Measurements from ENCODE around the gene ULK4.
"Not testable (repeated sequence)": the region's sequence is repeated elsewhere in the genome, so short reads cannot be mapped to it uniquely, and the experiment has no call there.

The ULK4 gene

GRCh38 chr3:41565003-41565402 is 396.9 kb downstream of the ULK4 start:
- in situ Hi-C loops (cut with MboI; ENCODE audit: low sequenced_read_pairs, unreplicated experiment), result no loop called here
- no peak for DNase-seq (ENCODE audit: low spot score)
- TF ChIP-seq CTCF (IDR thresholded peaks at IDR 0.05; ENCODE audit: borderline replicate concordance, control extremely low read depth, extremely low read depth, insufficient read depth, missing control alignments), result no peak

- in situ Hi-C loops (cut with MboI; ENCODE audit: low sequenced_read_pairs, unreplicated experiment); DNase-seq (ENCODE audit: low spot score): not testable (repeated sequence)
Measured at GRCh38 chr3:41556245-41556644, 405.7 kb downstream of the ULK4 start.

GRCh38 chr3:41532976-41533375 is 428.9 kb downstream of the ULK4 start:
- no peak for DNase-seq (ENCODE audit: low spot score)
- no peak for TF ChIP-seq CTCF (IDR thresholded peaks at IDR 0.05; ENCODE audit: borderline replicate concordance, control extremely low read depth, extremely low read depth, insufficient read depth, missing control alignments)
- in situ Hi-C loops (cut with MboI; ENCODE audit: low sequenced_read_pairs, unreplicated experiment), result no loop called here

GRCh38 chr3:41526995-41527573 is 434.8 kb downstream of the ULK4 start:
- in situ Hi-C loops (cut with MboI; ENCODE audit: low sequenced_read_pairs, unreplicated experiment), result no loop called here
- no peak for TF ChIP-seq CTCF (IDR thresholded peaks at IDR 0.05; ENCODE audit: borderline replicate concordance, control extremely low read depth, extremely low read depth, insufficient read depth, missing control alignments)
- no peak for DNase-seq (ENCODE audit: low spot score)

GRCh38 chr3:41525303-41526064 is 436.4 kb downstream of the ULK4 start:
- TF ChIP-seq CTCF (IDR thresholded peaks at IDR 0.05; ENCODE audit: borderline replicate concordance, control extremely low read depth, extremely low read depth, insufficient read depth, missing control alignments), result no peak
- in situ Hi-C loops (cut with MboI; ENCODE audit: low sequenced_read_pairs, unreplicated experiment), result no loop called here
- DNase-seq (ENCODE audit: low spot score), result peak; percentile 51

DNA sequence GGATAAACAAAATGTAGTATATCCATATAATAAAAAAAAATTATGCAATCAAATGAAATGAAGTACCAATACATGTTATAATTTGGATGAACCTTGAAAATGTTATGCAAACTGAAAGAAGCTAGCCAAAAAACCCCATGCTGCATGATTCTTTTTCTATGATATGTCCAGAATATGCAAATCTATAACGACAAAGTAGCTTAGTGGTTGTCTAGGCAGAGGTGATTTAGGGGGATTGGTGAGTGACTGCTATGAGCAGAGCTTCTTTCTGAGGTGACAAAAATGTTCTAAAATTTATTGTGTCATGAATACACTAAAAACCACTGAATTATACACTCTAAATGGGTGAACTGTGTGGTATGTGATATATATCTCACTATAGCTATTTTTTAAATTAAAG is 438.0 kb downstream of the ULK4 start:
- in situ Hi-C loops (cut with MboI; ENCODE audit: low sequenced_read_pairs, unreplicated experiment), result no loop called here
- DNase-seq (ENCODE audit: low spot score), result no peak
- no peak for TF ChIP-seq CTCF (IDR thresholded peaks at IDR 0.05; ENCODE audit: borderline replicate concordance, control extremely low read depth, extremely low read depth, insufficient read depth, missing control alignments)

- in situ Hi-C loops (cut with MboI; ENCODE audit: low sequenced_read_pairs, unreplicated experiment), result no loop called here
- peak; percentile 14 for DNase-seq (ENCODE audit: low spot score)
- no peak for TF ChIP-seq CTCF (IDR thresholded peaks at IDR 0.05; ENCODE audit: borderline replicate concordance, control extremely low read depth, extremely low read depth, insufficient read depth, missing control alignments)
Measured at GRCh38 chr3:41522612-41523011, 439.3 kb downstream of the ULK4 start.

Data from GM13976 (cell line).